ENCODE results near the gene HES2. TPM values are rescaled to one million over a fixed set of nuclear protein-coding genes. Genes with fewer than 3 reads are reported as not detected.

HES2 gene
- total and polyA plus RNA-seq, 8 donors, result 18.4 to 231 TPM; not detected in 6

DNA sequence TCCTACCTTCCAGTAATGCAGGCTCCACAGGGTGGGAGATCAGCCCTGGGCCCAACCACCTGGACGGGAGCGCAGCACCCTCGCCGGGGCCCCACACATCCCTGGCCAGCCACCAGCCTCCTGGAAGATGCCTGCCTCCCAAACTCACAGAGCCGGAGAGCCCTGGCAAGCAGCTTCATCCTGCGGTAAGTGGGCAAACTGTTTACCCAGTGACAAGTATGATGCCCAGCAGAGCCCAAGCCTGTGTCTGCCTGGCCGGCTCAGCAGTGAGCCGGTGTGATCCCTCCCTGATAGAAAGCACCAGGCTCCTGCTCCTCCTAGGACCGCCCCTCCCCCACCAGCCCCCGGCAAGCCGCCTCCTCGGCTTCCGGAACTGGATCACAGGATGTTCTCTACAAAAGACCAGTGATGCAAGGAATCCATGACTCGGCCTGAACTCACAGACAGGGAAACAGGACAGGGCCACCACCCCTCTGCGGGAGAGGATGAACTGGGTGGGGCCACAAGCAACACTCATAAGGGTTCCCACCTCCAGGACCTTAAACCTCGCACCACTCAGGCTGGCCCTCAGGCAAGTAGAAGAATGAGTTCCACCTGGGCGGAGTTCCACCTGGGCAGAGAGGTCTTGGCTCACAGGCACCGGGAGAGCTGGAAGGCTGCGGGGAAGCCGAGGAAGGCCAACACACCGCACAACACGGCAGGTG is 34.1 kb downstream of the HES2 start:
- DNase-seq, result peak in 1 of 2 donors; percentile 81
- TF ChIP-seq POLR2AphosphoS5 (IDR thresholded peaks at IDR 0.05) (peak in 1 of 3 donors; percentile 13), EP300 (IDR thresholded peaks at IDR 0.05) (no peak)
- TF ChIP-seq, protein P1, sequence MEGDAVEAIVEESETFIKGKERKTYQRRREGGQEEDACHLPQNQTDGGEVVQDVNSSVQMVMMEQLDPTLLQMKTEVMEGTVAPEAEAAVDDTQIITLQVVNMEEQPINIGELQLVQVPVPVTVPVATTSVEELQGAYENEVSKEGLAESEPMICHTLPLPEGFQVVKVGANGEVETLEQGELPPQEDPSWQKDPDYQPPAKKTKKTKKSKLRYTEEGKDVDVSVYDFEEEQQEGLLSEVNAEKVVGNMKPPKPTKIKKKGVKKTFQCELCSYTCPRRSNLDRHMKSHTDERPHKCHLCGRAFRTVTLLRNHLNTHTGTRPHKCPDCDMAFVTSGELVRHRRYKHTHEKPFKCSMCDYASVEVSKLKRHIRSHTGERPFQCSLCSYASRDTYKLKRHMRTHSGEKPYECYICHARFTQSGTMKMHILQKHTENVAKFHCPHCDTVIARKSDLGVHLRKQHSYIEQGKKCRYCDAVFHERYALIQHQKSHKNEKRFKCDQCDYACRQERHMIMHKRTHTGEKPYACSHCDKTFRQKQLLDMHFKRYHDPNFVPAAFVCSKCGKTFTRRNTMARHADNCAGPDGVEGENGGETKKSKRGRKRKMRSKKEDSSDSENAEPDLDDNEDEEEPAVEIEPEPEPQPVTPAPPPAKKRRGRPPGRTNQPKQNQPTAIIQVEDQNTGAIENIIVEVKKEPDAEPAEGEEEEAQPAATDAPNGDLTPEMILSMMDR (IDR thresholded peaks at IDR 0.05), result no peak
- peaks cover 9 to 25% (median 16%) of the 10 kb centered on the region in 4 donors for H3K4me1 ChIP-seq
- intact Hi-C loops (cut with DNase I; ENCODE audit: low total_unique reads), result no loop called here
- H3K27me3 ChIP-seq, result no peaks in the 10 kb centered on the region
- no peak overlapping the region for H3K4me3 ChIP-seq
- no peaks in the 10 kb centered on the region for H3K9me3 ChIP-seq
- H3K27ac ChIP-seq, result peak overlapping the region in 3 of 5 donors; percentile 63 to 66 (median 65)
- WGBS, 5 donors, result 47 to 63% (median 57%) methylated on average over 15 to 22 of the region's 22 CpGs
- no peaks in the 10 kb centered on the region for H3K36me3 ChIP-seq

DNA sequence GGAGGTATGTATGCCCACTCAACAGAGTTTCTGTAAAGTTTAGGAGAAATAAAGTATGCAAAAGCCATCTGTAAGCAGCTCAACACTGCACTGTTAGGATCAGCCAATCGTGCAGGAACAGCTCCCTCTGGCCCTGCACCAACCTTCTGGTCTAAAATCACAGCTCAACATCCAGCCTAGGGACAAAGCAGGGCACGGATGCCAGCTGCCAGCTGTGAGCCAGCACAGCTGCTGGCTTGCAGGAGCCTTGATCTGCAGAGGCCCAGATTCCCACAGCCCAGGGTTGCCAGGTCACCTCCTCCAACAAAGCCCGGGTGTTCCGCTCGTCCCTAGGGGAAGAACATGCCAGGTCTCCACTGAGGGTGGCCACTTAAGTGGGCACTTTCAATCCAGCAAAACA is 34.8 kb downstream of the HES2 start:
- no peak overlapping the region for H3K4me3 ChIP-seq
- H3K4me1 ChIP-seq, result peaks cover 9 to 25% (median 16%) of the 10 kb centered on the region in 4 donors
- H3K36me3 ChIP-seq, result no peaks in the 10 kb centered on the region
- H3K27ac ChIP-seq, result peak overlapping the region in 3 of 5 donors; percentile 47 to 66 (median 65)
- H3K27me3 ChIP-seq, result no peaks in the 10 kb centered on the region
- intact Hi-C loops (cut with DNase I; ENCODE audit: low total_unique reads), result no loop called here
- H3K9me3 ChIP-seq, result no peaks in the 10 kb centered on the region
- WGBS, 5 donors, result 47 to 72% (median 59%) methylated on average over 2 to 5 of the region's 5 CpGs
- peak in 2 of 3 donors; percentile 24 for TF ChIP-seq POLR2AphosphoS5 (IDR thresholded peaks at IDR 0.05)
- TF ChIP-seq, protein P1 (IDR thresholded peaks at IDR 0.05), result no peak
- peak in 1 of 2 donors; percentile 69 for DNase-seq

DNA sequence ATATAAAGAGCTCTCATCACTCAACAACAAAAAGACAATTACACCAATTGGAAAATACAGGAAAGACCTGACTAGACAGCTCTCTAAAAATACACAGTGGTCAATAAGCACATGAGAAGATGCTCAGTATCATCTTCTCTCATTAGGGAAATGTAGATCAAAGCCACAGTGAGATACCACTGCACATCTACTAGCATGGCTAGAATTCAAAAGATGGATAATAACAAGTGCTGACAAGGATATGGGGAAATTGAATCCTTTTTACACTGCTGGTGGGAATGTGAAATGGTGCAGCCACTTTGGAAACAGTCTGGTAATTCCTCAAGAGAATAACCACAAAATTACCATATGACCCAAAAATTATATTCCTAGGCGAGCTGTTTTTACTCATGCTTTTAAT is 35.6 kb downstream of the HES2 start:
- Histone ChIP-seq H3K4me1 (peaks cover 9 to 25% (median 16%) of the 10 kb centered on the region in 4 donors), H3K4me3 (no peak overlapping the region), H3K27me3 (no peaks in the 10 kb centered on the region), H3K27ac (no peak overlapping the region), H3K9me3 (no peaks in the 10 kb centered on the region), H3K36me3 (no peaks in the 10 kb centered on the region)
- DNase-seq, result no peak
- TF ChIP-seq POLR2AphosphoS5 (IDR thresholded peaks at IDR 0.05), result no peak
- TF ChIP-seq, protein P1 (IDR thresholded peaks at IDR 0.05), result no peak
- TF ChIP-seq POLR2A (IDR thresholded peaks at IDR 0.05), result no peak
- TF ChIP-seq EP300 (IDR thresholded peaks at IDR 0.05), result no peak
- intact Hi-C loops (cut with DNase I; ENCODE audit: low total_unique reads), result no loop called here
- 90 to 100% (median 96%) methylated on average over 1 of the region's 1 CpG for WGBS, 5 donors

DNA sequence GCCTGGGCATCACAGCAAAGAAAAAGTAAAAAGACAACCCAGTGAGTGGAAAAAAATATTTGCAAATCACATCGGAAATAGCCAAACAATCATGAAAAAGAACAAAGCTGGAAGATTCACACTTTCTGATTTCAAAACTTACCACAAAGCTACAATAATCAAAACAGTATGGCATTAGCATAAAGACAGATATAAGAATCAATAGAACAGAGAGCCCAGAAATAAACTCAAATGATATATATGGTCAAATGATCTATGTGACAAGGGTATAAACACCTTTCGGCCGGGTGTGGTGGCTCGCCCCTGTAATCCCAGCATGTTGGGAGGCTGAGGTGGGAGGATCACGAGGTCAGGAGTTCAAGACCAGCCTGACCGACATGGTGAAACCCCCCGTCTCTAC is 39.7 kb downstream of the HES2 start:
- no peak overlapping the region for H3K27ac ChIP-seq
- H3K4me1 ChIP-seq, result peaks cover 0 to 7% (median 3%) of the 10 kb centered on the region in 4 donors
- H3K27me3 ChIP-seq, result no peaks in the 10 kb centered on the region
- 91 to 99% (median 97%) methylated on average over 7 of the region's 7 CpGs for whole genome bisulfite sequencing, 5 donors
- H3K9me3 ChIP-seq, result no peaks in the 10 kb centered on the region
- TF ChIP-seq POLR2AphosphoS5 (IDR thresholded peaks at IDR 0.05) (no peak), POLR2A (IDR thresholded peaks at IDR 0.05) (no peak), EP300 (IDR thresholded peaks at IDR 0.05) (no peak)
- TF ChIP-seq, protein P1 (IDR thresholded peaks at IDR 0.05), result no peak
- DNase-seq, result no peak
- H3K4me3 ChIP-seq, result no peak overlapping the region
- no peaks in the 10 kb centered on the region for H3K36me3 ChIP-seq
- intact Hi-C loops (cut with DNase I; ENCODE audit: low total_unique reads), result no loop called here

Data from stomach (tissue), 9 donors.